ENCODE results near the gene PHLDA3.

Gene PHLDA3

GRCh38 chr1:201456499-201457309 lies 12.3 kb downstream of the PHLDA3 start:
- Histone ChIP-seq H4K20me1 (ENCODE audit: insufficient read depth, low read length) (no peaks in the 10 kb centered on the region), H3K36me3 (replicated peaks; ENCODE audit: insufficient read depth, low read length) (no peaks in the 10 kb centered on the region), H3K79me2 (ENCODE audit: low read length) (no peaks in the 10 kb centered on the region), H3K4me3 (ENCODE audit: low read length) (no peak overlapping the region), H3K9me3 (replicated peaks; ENCODE audit: insufficient read depth, low read length) (no peaks in the 10 kb centered on the region), H3K9me2 (replicated peaks; ENCODE audit: insufficient read depth, low read length) (no peaks in the 10 kb centered on the region), H3K27me3 (replicated peaks; ENCODE audit: insufficient read depth, low read length) (no peaks in the 10 kb centered on the region; the same call in 1 of the 2 replicates), H3K27ac (ENCODE audit: low read length) (no peak overlapping the region), H3K9ac (ENCODE audit: low read length) (no peak overlapping the region), H3F3A (ENCODE audit: insufficient read depth, low read length) (no peaks in the 10 kb centered on the region), H2AFZ (ENCODE audit: low read length) (no peak overlapping the region), H3K4me2 (ENCODE audit: low read depth, low read length) (no peak overlapping the region), H3K4me1 (ENCODE audit: low read length) (no peaks in the 10 kb centered on the region)
- TF ChIP-seq, protein P1, sequence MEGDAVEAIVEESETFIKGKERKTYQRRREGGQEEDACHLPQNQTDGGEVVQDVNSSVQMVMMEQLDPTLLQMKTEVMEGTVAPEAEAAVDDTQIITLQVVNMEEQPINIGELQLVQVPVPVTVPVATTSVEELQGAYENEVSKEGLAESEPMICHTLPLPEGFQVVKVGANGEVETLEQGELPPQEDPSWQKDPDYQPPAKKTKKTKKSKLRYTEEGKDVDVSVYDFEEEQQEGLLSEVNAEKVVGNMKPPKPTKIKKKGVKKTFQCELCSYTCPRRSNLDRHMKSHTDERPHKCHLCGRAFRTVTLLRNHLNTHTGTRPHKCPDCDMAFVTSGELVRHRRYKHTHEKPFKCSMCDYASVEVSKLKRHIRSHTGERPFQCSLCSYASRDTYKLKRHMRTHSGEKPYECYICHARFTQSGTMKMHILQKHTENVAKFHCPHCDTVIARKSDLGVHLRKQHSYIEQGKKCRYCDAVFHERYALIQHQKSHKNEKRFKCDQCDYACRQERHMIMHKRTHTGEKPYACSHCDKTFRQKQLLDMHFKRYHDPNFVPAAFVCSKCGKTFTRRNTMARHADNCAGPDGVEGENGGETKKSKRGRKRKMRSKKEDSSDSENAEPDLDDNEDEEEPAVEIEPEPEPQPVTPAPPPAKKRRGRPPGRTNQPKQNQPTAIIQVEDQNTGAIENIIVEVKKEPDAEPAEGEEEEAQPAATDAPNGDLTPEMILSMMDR (IDR thresholded peaks at IDR 0.05; ENCODE audit: low read length): no peak
- TF ChIP-seq EZH2 (optimal IDR thresholded peaks at IDR 0.05; ENCODE audit: low read depth, low read length): no peak
- no peak for TF ChIP-seq EZH2phosphoT487 (IDR thresholded peaks at IDR 0.05; ENCODE audit: low read length)
- DNase-seq: no peak

DNA sequence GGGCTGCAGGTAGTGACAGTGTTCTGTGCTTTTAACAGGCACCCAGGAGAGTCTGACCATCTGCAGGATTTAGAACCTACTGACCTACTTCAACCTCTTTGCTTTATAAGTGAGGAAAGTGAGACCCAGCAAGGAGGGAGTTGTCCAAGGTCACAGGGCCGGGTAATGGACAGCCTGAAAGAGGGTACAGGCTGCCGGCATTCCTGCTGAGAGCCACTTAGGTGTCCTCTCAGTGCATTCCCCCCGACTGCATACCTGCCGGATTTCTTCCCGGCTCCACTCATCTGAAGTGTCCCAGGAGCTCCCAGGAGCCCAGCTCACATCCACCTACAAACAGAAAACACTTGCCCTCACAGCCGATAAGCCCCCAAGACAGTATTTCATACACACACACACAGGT lies 13.9 kb downstream of the PHLDA3 start:
- Histone ChIP-seq H3K79me2 (ENCODE audit: low read length) (no peaks in the 10 kb centered on the region), H3K4me2 (ENCODE audit: low read depth, low read length) (no peak overlapping the region), H3K9ac (ENCODE audit: low read length) (no peak overlapping the region)

DNA sequence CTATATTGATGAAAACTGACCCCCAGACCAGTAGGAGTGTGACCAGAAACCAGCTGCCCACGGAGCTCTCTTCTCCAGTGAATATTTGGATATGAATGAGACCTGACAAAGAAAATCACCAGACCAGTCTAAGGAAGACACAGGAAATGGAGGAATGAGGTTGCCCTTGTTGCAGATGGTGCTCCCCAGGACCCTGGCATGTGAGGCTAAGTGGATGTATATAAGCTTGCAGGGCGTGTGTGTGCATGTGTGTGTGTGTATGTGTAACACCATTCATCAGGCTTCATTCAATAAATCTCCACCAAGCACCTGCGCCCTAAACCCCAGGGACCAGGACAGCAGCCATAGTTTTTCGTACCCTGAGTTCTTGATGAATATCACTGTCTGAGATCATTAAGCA lies 14.4 kb downstream of the PHLDA3 start:
- Histone ChIP-seq H3K4me3 (ENCODE audit: low read length) (no peak overlapping the region), H3K9me2 (replicated peaks; ENCODE audit: insufficient read depth, low read length) (no peaks in the 10 kb centered on the region), H3K4me1 (ENCODE audit: low read length) (no peaks in the 10 kb centered on the region), H3K36me3 (replicated peaks; ENCODE audit: insufficient read depth, low read length) (no peaks in the 10 kb centered on the region), H3K27me3 (replicated peaks; ENCODE audit: insufficient read depth, low read length) (no peaks in the 10 kb centered on the region), H3F3A (ENCODE audit: insufficient read depth, low read length) (no peaks in the 10 kb centered on the region), H2AFZ (ENCODE audit: low read length) (no peak overlapping the region), H3K9me3 (replicated peaks; ENCODE audit: insufficient read depth, low read length) (no peaks in the 10 kb centered on the region), H3K79me2 (ENCODE audit: low read length) (no peaks in the 10 kb centered on the region), H3K9ac (ENCODE audit: low read length) (no peak overlapping the region), H3K27ac (ENCODE audit: low read length) (no peak overlapping the region), H3K4me2 (ENCODE audit: low read depth, low read length) (no peak overlapping the region), H4K20me1 (ENCODE audit: insufficient read depth, low read length) (no peaks in the 10 kb centered on the region)
- no peak for DNase-seq
- TF ChIP-seq EZH2phosphoT487 (IDR thresholded peaks at IDR 0.05; ENCODE audit: low read length): no peak
- no peak for TF ChIP-seq EZH2 (optimal IDR thresholded peaks at IDR 0.05; ENCODE audit: low read depth, low read length)
- TF ChIP-seq, protein P1 (IDR thresholded peaks at IDR 0.05; ENCODE audit: low read length): no peak

More for the DNA sequence above, 13.9 kb downstream of the PHLDA3 start:
- TF ChIP-seq, protein P1 (IDR thresholded peaks at IDR 0.05; ENCODE audit: low read length): no peak
- TF ChIP-seq EZH2 (optimal IDR thresholded peaks at IDR 0.05; ENCODE audit: low read depth, low read length) (no peak), EZH2phosphoT487 (IDR thresholded peaks at IDR 0.05; ENCODE audit: low read length) (no peak)
- H3K27me3 ChIP-seq (replicated peaks; ENCODE audit: insufficient read depth, low read length): no peaks in the 10 kb centered on the region; the same call in 1 of the 2 replicates
- H3F3A ChIP-seq (ENCODE audit: insufficient read depth, low read length): no peaks in the 10 kb centered on the region
- DNase-seq: no peak
- no peaks in the 10 kb centered on the region for H3K9me2 ChIP-seq (replicated peaks; ENCODE audit: insufficient read depth, low read length)
- no peak overlapping the region for H3K27ac ChIP-seq (ENCODE audit: low read length)
- no peaks in the 10 kb centered on the region for H3K4me1 ChIP-seq (ENCODE audit: low read length)
- no peak overlapping the region for H2AFZ ChIP-seq (ENCODE audit: low read length)
- H4K20me1 ChIP-seq (ENCODE audit: insufficient read depth, low read length): no peaks in the 10 kb centered on the region
- H3K36me3 ChIP-seq (replicated peaks; ENCODE audit: insufficient read depth, low read length): no peaks in the 10 kb centered on the region
- H3K9me3 ChIP-seq (replicated peaks; ENCODE audit: insufficient read depth, low read length): no peaks in the 10 kb centered on the region
- H3K4me3 ChIP-seq (ENCODE audit: low read length): no peak overlapping the region

Measured in MM.1S (cell line).